Left ventricle myocardium inferior (tissue), 1 donor: ENCODE results near the gene POLN. TPM values are rescaled to one million over a fixed set of nuclear protein-coding genes. Genes with fewer than 3 reads are reported as not detected.

Experiments used
- DNase-seq: peaks from one replicate; pipeline ENCODE4 v3.0.0-alpha.2; 2020
- H3K27ac ChIP-seq: fragments of 200-600 bp; replicated peaks from 2 replicates; pipeline ENCODE4 v1.8.0; 2021
- H3K27me3 ChIP-seq: fragments of 200-600 bp; 2 replicates; pipeline ENCODE4 v1.8.0; 2021; ENCODE audit warnings: low read depth
- H3K36me3 ChIP-seq: fragments of 200-600 bp; 2 replicates; pipeline ENCODE4 v1.8.0; 2021
- H3K4me1 ChIP-seq: fragments of 200-600 bp; 2 replicates; pipeline ENCODE4 v1.8.0; 2021
- H3K4me3 ChIP-seq: fragments of 200-600 bp; 2 replicates; pipeline ENCODE4 v1.8.0; 2021; ENCODE audit warnings: mild to moderate bottlenecking, moderate library complexity
- H3K9me3 ChIP-seq: fragments of 200-600 bp; replicated peaks from 2 replicates; pipeline ENCODE4 v1.8.0; 2021
- intact Hi-C: fragments of 100-400 bp; cut with micrococcal nuclease; formaldehyde crosslinking; loops from one replicate; pipeline ENCODE4 v1.11.0; 2022
- total RNA-seq: library from RNA; stranded (reverse); fragmentation: NEBNext Ultra II Directional; extraction: Animal tissue kit (Norgen Biotek cat#: 25700); gene quantifications from one replicate; pipeline ENCODE4 v1.2.1, GENCODE V29; 2021
- TF ChIP-seq, protein P1 (sequence below): fragments of 200-600 bp; IDR thresholded peaks from 2 replicates; pipeline ENCODE4 v1.8.0; 2021; ENCODE audit warnings: antibody characterized with exemption, mild to moderate bottlenecking, borderline replicate concordance
- donor health status: DM: no; HTN: yes; CAD: no; lungs with severe emphysema.

The POLN gene
- total RNA-seq, 1 donor from 2014 or later = 2.2 TPM

DNA sequence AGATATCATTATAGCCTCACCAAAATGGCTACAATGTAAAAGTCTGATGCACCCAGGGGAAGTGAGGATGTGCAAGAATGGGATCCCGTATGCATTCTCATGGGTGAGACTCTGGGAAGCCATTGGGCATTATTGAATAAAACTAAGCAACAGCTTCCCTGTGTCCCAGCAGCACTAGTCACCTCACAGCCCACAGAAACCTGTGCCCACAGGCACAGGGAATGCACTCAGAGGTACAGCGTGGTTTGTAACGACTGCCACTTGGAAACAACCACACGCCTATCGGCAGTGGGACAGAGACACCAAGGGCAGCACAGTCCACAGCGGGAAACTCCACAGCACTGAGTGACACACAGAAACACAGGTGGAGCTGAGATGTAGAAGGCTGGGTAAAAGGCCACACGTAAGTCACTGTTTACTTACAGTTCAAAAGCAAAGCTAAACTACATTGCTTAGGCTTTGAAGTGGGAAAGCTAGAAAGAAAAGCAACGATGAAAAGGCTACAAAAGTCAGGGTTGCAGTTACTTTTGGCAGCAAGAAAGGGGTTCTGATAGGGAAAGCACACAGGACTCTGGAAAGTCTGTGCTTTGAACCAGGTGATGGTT, 69.2 kb downstream of the POLN start:
- TF ChIP-seq, protein P1, sequence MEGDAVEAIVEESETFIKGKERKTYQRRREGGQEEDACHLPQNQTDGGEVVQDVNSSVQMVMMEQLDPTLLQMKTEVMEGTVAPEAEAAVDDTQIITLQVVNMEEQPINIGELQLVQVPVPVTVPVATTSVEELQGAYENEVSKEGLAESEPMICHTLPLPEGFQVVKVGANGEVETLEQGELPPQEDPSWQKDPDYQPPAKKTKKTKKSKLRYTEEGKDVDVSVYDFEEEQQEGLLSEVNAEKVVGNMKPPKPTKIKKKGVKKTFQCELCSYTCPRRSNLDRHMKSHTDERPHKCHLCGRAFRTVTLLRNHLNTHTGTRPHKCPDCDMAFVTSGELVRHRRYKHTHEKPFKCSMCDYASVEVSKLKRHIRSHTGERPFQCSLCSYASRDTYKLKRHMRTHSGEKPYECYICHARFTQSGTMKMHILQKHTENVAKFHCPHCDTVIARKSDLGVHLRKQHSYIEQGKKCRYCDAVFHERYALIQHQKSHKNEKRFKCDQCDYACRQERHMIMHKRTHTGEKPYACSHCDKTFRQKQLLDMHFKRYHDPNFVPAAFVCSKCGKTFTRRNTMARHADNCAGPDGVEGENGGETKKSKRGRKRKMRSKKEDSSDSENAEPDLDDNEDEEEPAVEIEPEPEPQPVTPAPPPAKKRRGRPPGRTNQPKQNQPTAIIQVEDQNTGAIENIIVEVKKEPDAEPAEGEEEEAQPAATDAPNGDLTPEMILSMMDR = no peak
- intact Hi-C loops = no loop called here
- H3K4me3 ChIP-seq = no peak overlapping the region
- H3K27ac ChIP-seq = no peak overlapping the region
- peaks cover 8% of the 10 kb centered on the region for H3K36me3 ChIP-seq
- no peaks in the 10 kb centered on the region for H3K9me3 ChIP-seq
- H3K27me3 ChIP-seq = no peaks in the 10 kb centered on the region
- H3K4me1 ChIP-seq = no peaks in the 10 kb centered on the region
- DNase-seq = no peak

DNA sequence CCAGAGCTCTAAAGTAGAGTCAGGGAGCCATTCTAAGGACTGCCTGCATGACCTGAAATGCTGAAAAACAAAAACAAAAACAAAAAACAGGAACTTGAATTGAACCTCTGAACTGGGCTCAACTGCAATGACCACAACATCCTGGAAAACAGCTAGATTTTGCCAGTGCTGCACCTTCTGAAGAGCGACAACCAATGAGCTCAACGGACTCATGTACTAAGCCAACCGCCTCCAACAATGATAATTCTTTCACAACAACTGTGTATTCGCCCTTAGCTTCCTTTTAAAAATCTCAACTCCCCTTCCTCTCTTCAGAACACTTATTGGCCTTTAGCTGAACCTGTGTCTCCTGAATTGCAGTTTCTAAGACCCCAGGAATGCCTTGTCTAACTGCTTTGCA, 69.8 kb downstream of the POLN start:
- no peak for DNase-seq
- Histone ChIP-seq H3K4me1 (no peaks in the 10 kb centered on the region), H3K36me3 (peaks cover 8% of the 10 kb centered on the region), H3K9me3 (no peaks in the 10 kb centered on the region), H3K27ac (no peak overlapping the region), H3K27me3 (no peaks in the 10 kb centered on the region), H3K4me3 (no peak overlapping the region)
- intact Hi-C loops = no loop called here
- TF ChIP-seq, protein P1 = no peak

DNA sequence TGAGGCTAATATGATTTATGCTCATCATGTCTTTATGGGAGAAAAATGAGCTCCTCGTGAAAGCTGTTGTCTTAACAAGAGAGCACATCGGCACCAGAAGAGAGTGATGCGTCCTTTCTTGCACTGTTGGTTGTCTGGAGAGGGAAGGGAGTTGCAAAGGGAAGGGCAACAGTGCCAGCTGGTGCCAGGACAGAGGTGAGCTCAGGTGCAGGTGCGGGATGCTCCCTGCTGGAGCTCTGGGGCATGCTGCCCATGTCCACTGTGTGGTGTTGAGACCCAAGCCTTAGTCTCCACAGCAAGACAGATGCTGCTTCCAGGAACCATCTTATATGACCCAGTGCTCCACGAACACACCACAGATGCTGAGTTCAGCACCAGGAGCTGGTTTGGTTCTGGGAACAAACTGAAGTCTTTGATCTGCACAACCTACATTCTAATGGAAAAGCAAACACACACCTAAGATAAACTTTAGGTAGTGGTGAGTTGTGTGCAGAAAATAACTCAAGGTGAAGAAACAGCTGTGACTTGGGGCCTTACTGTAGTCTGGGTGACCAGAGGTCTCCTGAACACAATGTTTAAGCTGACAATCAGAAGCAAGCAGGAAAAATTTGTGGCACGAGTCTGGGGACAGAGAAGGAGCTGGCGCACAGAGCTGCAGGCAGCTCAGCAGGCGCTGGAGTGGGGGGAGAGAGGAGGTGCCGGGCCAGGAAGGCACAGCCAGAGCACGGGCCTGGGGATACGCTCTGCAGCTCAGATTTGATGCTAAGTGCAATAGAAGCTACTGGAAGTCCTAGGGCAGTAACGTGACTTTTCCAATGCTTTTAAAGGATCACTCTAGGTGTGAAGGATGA, 73.2 kb downstream of the POLN start:
- Histone ChIP-seq H3K4me3 (no peak overlapping the region), H3K36me3 (peaks cover 8% of the 10 kb centered on the region), H3K27me3 (no peaks in the 10 kb centered on the region), H3K27ac (no peak overlapping the region), H3K9me3 (no peaks in the 10 kb centered on the region), H3K4me1 (no peaks in the 10 kb centered on the region)
- DNase-seq = no peak
- intact Hi-C loops = no loop called here
- TF ChIP-seq, protein P1 = no peak

DNA sequence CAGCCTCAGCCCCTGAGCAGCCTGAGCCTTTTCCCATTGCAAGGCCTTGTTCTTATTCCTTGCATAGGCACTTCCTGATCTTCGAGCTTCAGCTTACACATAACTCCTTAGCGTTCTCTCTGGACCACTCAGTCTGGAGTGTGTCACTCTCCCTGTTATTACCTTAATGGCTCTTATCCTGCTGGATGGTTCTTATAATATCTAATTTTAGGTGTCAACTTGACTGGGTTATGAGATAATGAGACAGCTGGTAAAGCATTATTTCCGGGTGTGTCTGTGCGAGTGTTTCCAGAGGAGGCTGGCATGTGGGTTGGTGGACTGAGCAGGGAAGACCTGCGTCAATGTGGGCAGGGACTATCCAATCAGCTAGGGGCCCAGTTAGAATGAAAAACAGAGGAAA, 75.7 kb downstream of the POLN start:
- Histone ChIP-seq H3K4me3 (no peak overlapping the region), H3K4me1 (no peaks in the 10 kb centered on the region), H3K27me3 (no peaks in the 10 kb centered on the region), H3K27ac (no peak overlapping the region), H3K36me3 (peaks cover 8% of the 10 kb centered on the region), H3K9me3 (no peaks in the 10 kb centered on the region)
- TF ChIP-seq, protein P1 = no peak
- intact Hi-C loops = no loop called here
- DNase-seq = no peak

DNA sequence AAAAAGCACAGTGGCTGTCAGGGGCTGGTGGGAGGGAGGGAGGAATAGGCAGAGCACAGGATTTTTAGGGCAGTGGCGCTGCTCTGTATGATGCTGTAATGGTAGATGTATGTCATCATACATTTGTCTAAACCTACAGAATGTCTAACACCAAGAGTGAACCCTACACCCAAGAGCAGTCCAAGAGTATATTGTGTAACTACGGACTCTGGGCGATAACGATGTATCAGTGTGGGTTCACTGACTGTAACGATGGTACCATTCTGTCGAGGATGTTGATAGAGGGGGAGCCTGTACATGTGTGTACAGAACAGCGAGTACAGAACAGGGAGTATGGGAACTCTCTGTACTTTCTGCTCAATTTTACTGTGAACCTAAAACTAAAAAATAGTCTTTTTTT, 76.5 kb downstream of the POLN start:
- no peaks in the 10 kb centered on the region for H3K27me3 ChIP-seq
- H3K4me1 ChIP-seq = no peaks in the 10 kb centered on the region
- no peak for DNase-seq
- H3K9me3 ChIP-seq = no peaks in the 10 kb centered on the region
- no peak overlapping the region for H3K27ac ChIP-seq
- intact Hi-C loops = no loop called here
- TF ChIP-seq, protein P1 = no peak
- H3K4me3 ChIP-seq = no peak overlapping the region
- peaks cover 4% of the 10 kb centered on the region for H3K36me3 ChIP-seq
